HepG2 (cell line): ENCODE measurements around the gene TGFA. TPM values are rescaled to one million over a fixed set of nuclear protein-coding genes. Genes with fewer than 3 reads are reported as not detected.

Source experiments
- ATM ChIP-seq: fragments of 450-650 bp; IDR thresholded peaks from 2 replicates; pipeline ENCODE4 v1.7.1; 2017; ENCODE audit warnings: mild to moderate bottlenecking, borderline replicate concordance
- BCL3 ChIP-seq: sonication (generic); formaldehyde crosslinking; IDR thresholded peaks from 2 replicates; pipeline ENCODE4 v1.5.1; 2020; ENCODE audit warnings: mild to moderate bottlenecking, missing genetic modification reagents, moderate library complexity
- CERS6 ChIP-seq: sonication (generic); formaldehyde crosslinking; IDR thresholded peaks from 2 replicates; pipeline ENCODE4 v1.5.0; 2020; ENCODE audit warnings: missing genetic modification reagents
- EEA1 ChIP-seq: sonication (generic); formaldehyde crosslinking; IDR thresholded peaks from 2 replicates; pipeline ENCODE4 v1.5.1; 2020; ENCODE audit warnings: mild to moderate bottlenecking, missing genetic modification reagents, borderline replicate concordance
- HDAC2 ChIP-seq: sonication (generic); formaldehyde crosslinking; IDR thresholded peaks from 2 replicates; pipeline ENCODE4 v1.4.0; 2020; ENCODE audit warnings: missing genetic modification reagents
- KDM4B ChIP-seq: sonication (generic); formaldehyde crosslinking; IDR thresholded peaks from 2 replicates; pipeline ENCODE4 v1.4.0; 2020; ENCODE audit warnings: missing genetic modification reagents
- KLF12 ChIP-seq: sonication (generic); formaldehyde crosslinking; IDR thresholded peaks from 2 replicates; pipeline ENCODE4 v1.4.0; 2020; ENCODE audit warnings: missing genetic modification reagents, borderline replicate concordance
- MLX ChIP-seq: IDR thresholded peaks from 2 replicates; pipeline ENCODE4 v1.6.1; 2016
- MTF2 ChIP-seq: sonication (generic); formaldehyde crosslinking; IDR thresholded peaks from 2 replicates; pipeline ENCODE4 v1.5.0; 2020; ENCODE audit warnings: missing genetic modification reagents, borderline replicate concordance
- RAD21 ChIP-seq: fragments of 450-650 bp; formaldehyde crosslinking; IDR thresholded peaks from 2 replicates; pipeline ENCODE4 v1.5.0; 2020; ENCODE audit warnings: mild to moderate bottlenecking
- SIN3A ChIP-seq: IDR thresholded peaks from 2 replicates; pipeline ENCODE4 v1.6.1; 2011; ENCODE audit warnings: low read depth, mild to moderate bottlenecking, control low read depth, low read length, borderline replicate concordance
- SRSF1 ChIP-seq: fragments of 200-400 bp; formaldehyde crosslinking; optimal IDR thresholded peaks from 2 replicates; pipeline ENCODE3; 2017; ENCODE audit warnings: mild to moderate bottlenecking, low read depth, low read length, moderate library complexity
- SUZ12 ChIP-seq: fragments of 150-350 bp; IDR thresholded peaks from 2 replicates; pipeline ENCODE4 v1.6.1; 2014; ENCODE audit warnings: low read depth, low read length
- THAP9 ChIP-seq: sonication (generic); formaldehyde crosslinking; IDR thresholded peaks from 2 replicates; pipeline ENCODE4; 2020; ENCODE audit warnings: missing genetic modification reagents, mild to moderate bottlenecking, borderline replicate concordance
- TSC22D2 ChIP-seq: sonication (generic); formaldehyde crosslinking; IDR thresholded peaks from 2 replicates; pipeline ENCODE4 v1.5.1; 2020; ENCODE audit warnings: missing genetic modification reagents, mild to moderate bottlenecking, borderline replicate concordance
- XRCC5 ChIP-seq: fragments of 200-400 bp; formaldehyde crosslinking; optimal IDR thresholded peaks from 2 replicates; pipeline ENCODE3; 2017; ENCODE audit warnings: mild to moderate bottlenecking, low read length
- ZBTB7B ChIP-seq: sonication (generic); formaldehyde crosslinking; IDR thresholded peaks from 2 replicates; pipeline ENCODE4 v1.4.0; 2020; ENCODE audit warnings: missing genetic modification reagents
- ZMYM4 ChIP-seq: sonication (generic); formaldehyde crosslinking; IDR thresholded peaks from 2 replicates; pipeline ENCODE4 v1.8.1; 2023; ENCODE audit warnings: mild to moderate bottlenecking, missing genetic modification reagents
- ZNF274 ChIP-seq: sonication (generic); formaldehyde crosslinking; IDR thresholded peaks from 2 replicates; pipeline ENCODE4 v1.5.1; 2020; ENCODE audit warnings: mild to moderate bottlenecking, missing genetic modification reagents
- ZNF570 ChIP-seq: sonication (generic); formaldehyde crosslinking; IDR thresholded peaks from 2 replicates; pipeline ENCODE4 v1.4.0; 2020; ENCODE audit warnings: mild to moderate bottlenecking, missing genetic modification reagents, borderline replicate concordance
- ZNF704 ChIP-seq: sonication (generic); formaldehyde crosslinking; IDR thresholded peaks from 2 replicates; pipeline ENCODE4 v1.8.1; 2023; ENCODE audit warnings: mild to moderate bottlenecking, inconsistent platforms, moderate library complexity, missing genetic modification reagents, borderline replicate concordance
- ZNF709 ChIP-seq: sonication (generic); formaldehyde crosslinking; IDR thresholded peaks from 2 replicates; pipeline ENCODE4 v1.5.0; 2020; ENCODE audit warnings: mild to moderate bottlenecking, missing genetic modification reagents
- ZSCAN21 ChIP-seq: sonication (generic); formaldehyde crosslinking; IDR thresholded peaks from 2 replicates; pipeline ENCODE4 v1.8.0; 2022; ENCODE audit warnings: mild to moderate bottlenecking, missing genetic modification reagents, moderate library complexity, borderline replicate concordance
- polyA plus RNA-seq, 8 experiments: library from polyadenylated mRNA; depleted of rRNA in 3 of 8; stranded (reverse) in 7 of 8; unstranded in 1 of 8; fragments of >200 nt; fragmentation: Illumina TruSeq in 4 of 8; extraction: Trizol in 4 of 8; gene quantifications; 2 replicates each; pipeline versions ENCODE4 v1.2.1 to v1.2.3, GENCODE V29; 2011 to 2016; ENCODE audit warnings: low read depth in 4 of 8, missing spikeins in 1 of 8, mixed read lengths in 1 of 8; ENCODE audit not compliant: insufficient read depth in 1 of 8
- total RNA-seq, 5 experiments: library from RNA; depleted of rRNA; stranded (reverse); fragments of >200 nt; fragmentation: Illumina TruSeq; extraction: Trizol; gene quantifications; 2 replicates each; pipeline ENCODE4 v1.2.3, GENCODE V29; 2016; ENCODE audit warnings: low read depth in 1 of 5

Gene TGFA
- total and polyA plus RNA-seq, 2 of the 13 experiments (the other 11 are each of a cell fraction or from before 2014, with no cell fraction given), result 7.8 to 15.3 TPM

GRCh38 chr2:70558195-70558808 lies 4.7 kb upstream of the TGFA start (continued):
- TF ChIP-seq SUZ12 (no peak), EEA1 (CRISPR knock-in tag) (no peak), RAD21 (CRISPR knock-in tag) (peak; percentile 41; the same call in 1 of the 2 replicates), ATM (no peak), KDM4B (CRISPR knock-in tag) (0 out of 2 replicates have a peak, but pooled peaks have one; percentile 43), THAP9 (CRISPR knock-in tag) (no peak), MTF2 (CRISPR knock-in tag) (0 out of 2 replicates have a peak, but pooled peaks have one; percentile 48), BCL3 (CRISPR knock-in tag) (no peak), ZBTB7B (CRISPR knock-in tag) (no peak), ZNF570 (no peak), ZNF704 (no peak), ZMYM4 (CRISPR knock-in tag) (peak; percentile 50; the same call in 1 of the 2 replicates), SIN3A (no peak), ZNF274 (CRISPR knock-in tag) (no peak), CERS6 (CRISPR knock-in tag) (no peak), KLF12 (CRISPR knock-in tag) (no peak), TSC22D2 (CRISPR knock-in tag) (no peak), XRCC5 (peak; percentile 48), HDAC2 (peak; percentile 71; the same call in 1 of the 2 replicates), SRSF1 (no peak), MLX (peak; percentile 64; the same call in 1 of the 2 replicates), ZNF709 (CRISPR knock-in tag) (no peak), ZSCAN21 (no peak)
